Fibroblast of lung (primary cell): ENCODE data around the gene CAMTA1. TPM values are rescaled to one million over a fixed set of nuclear protein-coding genes. Genes with fewer than 3 reads are reported as not detected.

Experiments
- DNase-seq, 2 donors: peaks; one replicate each; pipeline versions ENCODE4 v3.0.0 to v3.0.0-alpha.2; 2010; ENCODE audit warnings: low read depth in 2 of 2
- H2AFZ ChIP-seq: 2 replicates; pipeline ENCODE4 v1.5.1; 2012; ENCODE audit warnings: low read length, control low read depth, inconsistent platforms
- H3K27ac ChIP-seq: 2 replicates; pipeline ENCODE4 v1.5.1; 2011; ENCODE audit warnings: low read length, control low read depth; ENCODE audit not compliant: insufficient read depth
- H3K27me3 ChIP-seq: 2 replicates; pipeline ENCODE4 v1.5.1; 2011; ENCODE audit warnings: mild to moderate bottlenecking, low read length; ENCODE audit not compliant: control insufficient read depth, insufficient read depth
- H3K36me3 ChIP-seq: 2 replicates; pipeline ENCODE4 v1.5.1; 2011; ENCODE audit warnings: low read length; ENCODE audit not compliant: control insufficient read depth, insufficient read depth
- H3K4me1 ChIP-seq: 2 replicates; pipeline ENCODE4 v1.5.1; 2011; ENCODE audit warnings: low read length; ENCODE audit not compliant: control insufficient read depth, insufficient read depth; ENCODE audit errors: extremely low read depth
- H3K4me2 ChIP-seq: 2 replicates; pipeline ENCODE4 v1.5.1; 2011; ENCODE audit warnings: low read length, control low read depth; ENCODE audit not compliant: insufficient read depth; ENCODE audit errors: extremely low read depth
- H3K4me3 ChIP-seq, 4 experiments: fragments of 200-600 bp in 1 of 4; sonication (generic) in 1 of 4; replicated peaks in 1 of 4; 2 replicates each; pipeline ENCODE4 v1.5.1; 2011 to 2016; ENCODE audit warnings: low read length in 4 of 4, low read depth in 3 of 4, mild to moderate bottlenecking in 3 of 4, control low read depth in 2 of 4, inconsistent platforms in 1 of 4, mixed read lengths in 1 of 4; ENCODE audit not compliant: insufficient read depth in 1 of 4; ENCODE audit errors: control extremely low read depth in 1 of 4
- H3K79me2 ChIP-seq: 2 replicates; pipeline ENCODE4 v1.5.1; 2012; ENCODE audit warnings: mild to moderate bottlenecking, low read length, inconsistent platforms; ENCODE audit not compliant: control insufficient read depth, insufficient read depth
- H3K9ac ChIP-seq: 2 replicates; pipeline ENCODE4 v1.5.1; 2011; ENCODE audit warnings: mild to moderate bottlenecking, low read length, control low read depth; ENCODE audit not compliant: insufficient read depth
- H3K9me3 ChIP-seq: 2 replicates; pipeline ENCODE4 v1.5.1; 2012; ENCODE audit warnings: low read depth, low read length; ENCODE audit not compliant: control insufficient read depth, insufficient read depth
- H4K20me1 ChIP-seq: 2 replicates; pipeline ENCODE4 v1.5.1; 2011; ENCODE audit warnings: low read length; ENCODE audit not compliant: control insufficient read depth, insufficient read depth; ENCODE audit errors: extremely low read depth
- EZH2 ChIP-seq: IDR thresholded peaks from 2 replicates; pipeline ENCODE4 v1.5.1; 2012; ENCODE audit warnings: low read length, control low read depth, mild to moderate bottlenecking; ENCODE audit errors: missing control alignments
- polyA plus RNA-seq, 2 donors: library from polyadenylated mRNA; depleted of rRNA in 1 of 2; stranded (reverse) in 1 of 2; unstranded in 1 of 2; fragments of >200 nt; gene quantifications; 2 replicates each; pipeline ENCODE4 v1.2.1, GENCODE V29; 2011 to 2012; ENCODE audit warnings: missing spikeins in 1 of 2
- total RNA-seq: library from RNA; depleted of rRNA; stranded (reverse); fragments of >200 nt; gene quantifications from 2 replicates; pipeline ENCODE4 v1.2.1, GENCODE V29; 2014
- TF ChIP-seq, protein P1 (sequence below), 2 donors: IDR thresholded peaks in 1 of 2; conservative IDR thresholded peaks in 1 of 2; 1 replicate in 1 of 2; 2 replicates in 1 of 2; pipeline ENCODE4 v1.5.1; 2011 to 2012; ENCODE audit warnings: low read length in 2 of 2, control low read depth in 1 of 2, inconsistent platforms in 1 of 2, low read depth in 1 of 2, mild to moderate bottlenecking in 1 of 2

Gene CAMTA1
- total and polyA plus RNA-seq, 2 donors (not counting 1 experiment from before 2014, with no cell fraction given) = 47.6 to 86.0 TPM

DNA sequence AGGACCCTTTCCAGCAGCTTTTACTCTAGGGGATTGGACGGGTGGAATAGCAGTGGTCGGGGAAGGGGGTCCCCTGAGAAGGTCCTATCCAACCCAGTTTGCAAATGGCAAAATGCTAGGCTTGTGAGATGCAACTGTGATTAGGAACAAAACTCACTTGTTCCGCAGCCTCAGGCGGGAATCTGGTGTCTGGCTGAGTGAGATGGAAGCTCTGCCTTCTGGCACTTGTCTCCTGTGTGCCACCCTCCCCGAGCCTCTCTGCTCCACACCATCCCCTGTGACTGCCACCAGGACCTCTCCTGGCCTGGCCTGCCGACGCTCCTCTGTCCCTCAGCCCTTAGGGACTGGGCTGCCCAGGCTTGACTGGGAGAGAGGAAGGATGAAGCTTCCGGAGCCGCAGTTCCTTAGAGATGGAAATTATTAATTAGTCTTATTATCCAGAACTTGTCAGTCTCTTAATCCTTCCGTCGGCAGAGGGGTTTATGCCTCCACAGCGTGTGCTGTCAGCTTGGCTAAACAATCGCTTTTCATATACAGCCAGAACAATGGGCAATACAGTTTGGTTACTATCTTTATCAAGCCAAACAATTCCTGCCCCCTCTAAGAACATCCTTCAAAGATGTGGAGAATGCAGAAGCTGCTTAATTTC is 693.0 kb downstream of the CAMTA1 start:
- Histone ChIP-seq H3K79me2 (no peaks in the 10 kb centered on the region), H3K27ac (peak overlapping the region; percentile 60), H3K27me3 (no peaks in the 10 kb centered on the region), H3K36me3 (no peaks in the 10 kb centered on the region), H2AFZ (no peak overlapping the region), H3K4me1 (peaks cover 2% of the 10 kb centered on the region), H4K20me1 (no peaks in the 10 kb centered on the region), H3K4me3 (no peak overlapping the region), H3K9me3 (no peaks in the 10 kb centered on the region), H3K4me2 (no peak overlapping the region), H3K9ac (peak overlapping the region; percentile 40)
- TF ChIP-seq, protein P1, sequence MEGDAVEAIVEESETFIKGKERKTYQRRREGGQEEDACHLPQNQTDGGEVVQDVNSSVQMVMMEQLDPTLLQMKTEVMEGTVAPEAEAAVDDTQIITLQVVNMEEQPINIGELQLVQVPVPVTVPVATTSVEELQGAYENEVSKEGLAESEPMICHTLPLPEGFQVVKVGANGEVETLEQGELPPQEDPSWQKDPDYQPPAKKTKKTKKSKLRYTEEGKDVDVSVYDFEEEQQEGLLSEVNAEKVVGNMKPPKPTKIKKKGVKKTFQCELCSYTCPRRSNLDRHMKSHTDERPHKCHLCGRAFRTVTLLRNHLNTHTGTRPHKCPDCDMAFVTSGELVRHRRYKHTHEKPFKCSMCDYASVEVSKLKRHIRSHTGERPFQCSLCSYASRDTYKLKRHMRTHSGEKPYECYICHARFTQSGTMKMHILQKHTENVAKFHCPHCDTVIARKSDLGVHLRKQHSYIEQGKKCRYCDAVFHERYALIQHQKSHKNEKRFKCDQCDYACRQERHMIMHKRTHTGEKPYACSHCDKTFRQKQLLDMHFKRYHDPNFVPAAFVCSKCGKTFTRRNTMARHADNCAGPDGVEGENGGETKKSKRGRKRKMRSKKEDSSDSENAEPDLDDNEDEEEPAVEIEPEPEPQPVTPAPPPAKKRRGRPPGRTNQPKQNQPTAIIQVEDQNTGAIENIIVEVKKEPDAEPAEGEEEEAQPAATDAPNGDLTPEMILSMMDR (conservative IDR thresholded peaks at IDR 0.05 in 1 of 2, IDR thresholded peaks at IDR 0.05 in 1 of 2; ENCODE audit: low read depth in 1 of 2, low read length in 2 of 2) = no peak
- no peak for TF ChIP-seq EZH2
- DNase-seq = no peak

DNA sequence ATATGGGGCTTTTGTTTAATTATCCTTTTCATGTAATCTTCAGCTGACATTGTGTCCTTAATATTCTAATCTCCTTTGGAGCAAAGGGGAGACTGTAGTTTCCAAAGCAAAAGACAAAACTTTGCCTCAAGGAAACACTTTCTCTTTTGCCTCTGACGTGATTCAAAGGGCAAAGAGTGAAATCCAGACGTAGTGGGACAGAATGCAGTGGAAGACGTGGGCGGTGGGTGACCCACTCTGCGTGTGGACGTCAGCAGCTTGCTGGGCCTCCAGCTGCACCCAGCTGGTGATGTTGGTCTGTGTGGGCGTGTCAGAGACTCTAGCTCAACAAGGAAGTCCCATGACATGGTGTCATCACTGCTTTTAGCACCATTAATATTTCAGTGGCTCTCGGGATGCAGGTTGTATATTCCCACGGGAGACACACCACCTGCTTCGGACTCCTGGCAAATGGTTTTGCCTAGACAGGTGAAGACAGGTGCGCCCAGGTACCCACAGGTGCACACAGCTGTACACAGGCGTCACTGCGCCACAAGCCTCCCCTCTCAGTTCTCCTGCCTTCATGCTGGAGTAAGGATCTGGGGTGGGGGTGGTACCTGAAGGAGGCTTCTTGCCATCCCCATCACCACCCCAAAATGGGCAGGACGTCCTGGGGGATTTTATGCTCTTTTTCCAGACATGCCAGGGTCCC is 693.7 kb downstream of the CAMTA1 start:
- TF ChIP-seq, protein P1 (conservative IDR thresholded peaks at IDR 0.05 in 1 of 2, IDR thresholded peaks at IDR 0.05 in 1 of 2; ENCODE audit: low read depth in 1 of 2, low read length in 2 of 2) = no peak
- no peak for TF ChIP-seq EZH2
- Histone ChIP-seq H3K9ac (no peak overlapping the region), H3K4me2 (no peak overlapping the region), H3K9me3 (no peaks in the 10 kb centered on the region), H3K4me1 (peaks cover 2% of the 10 kb centered on the region), H3K27ac (peak overlapping the region; percentile 60), H3K4me3 (no peak overlapping the region), H3K36me3 (no peaks in the 10 kb centered on the region), H4K20me1 (no peaks in the 10 kb centered on the region), H2AFZ (no peak overlapping the region), H3K27me3 (no peaks in the 10 kb centered on the region), H3K79me2 (no peaks in the 10 kb centered on the region)
- DNase-seq = peak; percentile 95 to 97

- Histone ChIP-seq H3K9me3 (no peaks in the 10 kb centered on the region), H3K4me2 (no peak overlapping the region), H3K4me3 (no peak overlapping the region), H3K27ac (peak overlapping the region; percentile 18), H3K27me3 (no peaks in the 10 kb centered on the region), H3K9ac (no peak overlapping the region), H2AFZ (no peak overlapping the region), H3K4me1 (peaks cover 2% of the 10 kb centered on the region), H4K20me1 (no peaks in the 10 kb centered on the region), H3K36me3 (no peaks in the 10 kb centered on the region), H3K79me2 (no peaks in the 10 kb centered on the region)
- TF ChIP-seq EZH2 = no peak
- TF ChIP-seq, protein P1 (conservative IDR thresholded peaks at IDR 0.05 in 1 of 2, IDR thresholded peaks at IDR 0.05 in 1 of 2; ENCODE audit: low read depth in 1 of 2, low read length in 2 of 2) = no peak
- no peak for DNase-seq
These were observed 694.3 kb downstream of the CAMTA1 start for GRCh38 chr1:7479571-7479970.
